DMS79 treated with DMSO at 0.1 percent for 48 hours (cell line): ENCODE data around the gene STAT3.
A peak's percentile ranks its signal among the peaks of the same experiment; 100 is the strongest.
"Not testable (repeated sequence)": the region's sequence is repeated elsewhere in the genome, so short reads cannot be mapped to it uniquely, and the experiment has no call there.

Experiments used
- DNase-seq: peaks from one replicate; lab custom pipeline; 2025; lab: John Stamatoyannopoulos, UW

STAT3 gene

GRCh38 chr17:42348104-42348503 is 40.1 kb downstream of the STAT3 start:
- DNase-seq, result no peak

DNA sequence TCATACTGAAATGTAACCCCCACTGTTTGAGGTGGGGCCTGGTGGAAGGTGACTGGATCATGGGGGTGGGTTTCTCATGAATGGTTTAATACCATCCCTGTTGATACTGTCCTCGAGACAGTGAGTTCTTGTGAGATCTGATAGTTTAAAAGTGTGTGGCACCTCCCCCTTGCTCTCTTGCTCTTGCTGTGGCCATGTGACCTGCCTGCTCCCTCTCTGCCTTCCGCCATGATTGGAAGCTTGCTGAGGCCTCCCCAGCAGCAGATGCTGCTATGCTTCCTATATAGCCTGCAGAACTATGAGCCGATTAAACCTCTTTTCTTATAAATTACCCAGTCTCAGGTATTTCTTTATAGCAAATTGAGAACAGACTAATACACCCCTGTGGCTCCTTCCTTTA is 40.6 kb downstream of the STAT3 start:
- no peak for DNase-seq

DNA sequence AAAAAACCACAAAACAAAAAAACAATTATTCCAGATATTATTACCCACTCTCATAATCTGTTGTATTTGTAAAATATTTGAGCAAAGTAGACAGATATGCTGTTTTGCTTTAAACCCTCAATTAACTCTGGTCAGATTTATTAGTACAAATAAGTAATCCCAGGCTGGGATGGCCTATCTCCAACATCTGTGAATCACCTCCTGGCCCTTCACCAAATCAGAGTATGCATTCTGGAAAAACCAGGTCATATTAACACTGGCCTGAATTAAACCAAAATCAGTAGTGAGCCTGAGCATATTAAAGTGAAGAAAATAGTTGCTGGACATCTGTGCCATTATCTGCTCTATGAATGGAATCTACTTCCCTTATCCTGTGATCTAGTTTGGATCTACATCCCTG is 41.0 kb downstream of the STAT3 start:
- no peak for DNase-seq

- DNase-seq, result no peak
Observed at GRCh38 chr17:42346481-42346880, 41.8 kb downstream of the STAT3 start.

DNA sequence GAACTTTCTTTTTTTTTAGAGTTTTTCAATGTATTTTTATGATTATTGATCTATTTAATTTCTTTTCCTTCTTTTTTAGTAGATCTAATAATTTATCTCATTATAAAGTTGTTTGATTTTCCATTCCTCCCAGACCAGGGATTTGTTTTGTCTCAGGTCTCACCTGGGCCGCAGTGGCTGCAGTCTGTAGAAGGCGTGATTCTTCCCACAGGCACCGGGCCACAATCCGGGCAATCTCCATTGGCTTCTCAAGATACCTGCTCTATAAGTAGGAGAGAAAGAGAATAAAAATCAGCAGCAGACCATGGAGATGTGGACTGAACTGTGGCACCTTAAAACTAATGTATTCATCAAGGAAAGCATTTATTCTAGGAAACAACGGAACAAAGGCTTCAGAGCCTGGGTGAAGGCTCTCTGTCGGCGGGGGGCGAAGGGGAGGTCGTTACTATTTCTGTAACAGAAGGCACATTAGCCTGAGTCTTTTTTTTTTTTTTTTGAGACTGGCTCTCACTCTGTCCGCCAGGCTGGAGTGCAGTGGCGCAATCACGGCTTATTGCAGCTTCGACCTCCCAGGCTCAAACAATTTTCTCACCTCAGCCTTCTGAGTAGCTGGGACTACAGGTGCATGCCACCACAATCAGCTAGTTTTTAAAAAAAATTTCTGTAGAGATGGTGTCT is 42.7 kb downstream of the STAT3 start:
- DNase-seq, result no peak

DNA sequence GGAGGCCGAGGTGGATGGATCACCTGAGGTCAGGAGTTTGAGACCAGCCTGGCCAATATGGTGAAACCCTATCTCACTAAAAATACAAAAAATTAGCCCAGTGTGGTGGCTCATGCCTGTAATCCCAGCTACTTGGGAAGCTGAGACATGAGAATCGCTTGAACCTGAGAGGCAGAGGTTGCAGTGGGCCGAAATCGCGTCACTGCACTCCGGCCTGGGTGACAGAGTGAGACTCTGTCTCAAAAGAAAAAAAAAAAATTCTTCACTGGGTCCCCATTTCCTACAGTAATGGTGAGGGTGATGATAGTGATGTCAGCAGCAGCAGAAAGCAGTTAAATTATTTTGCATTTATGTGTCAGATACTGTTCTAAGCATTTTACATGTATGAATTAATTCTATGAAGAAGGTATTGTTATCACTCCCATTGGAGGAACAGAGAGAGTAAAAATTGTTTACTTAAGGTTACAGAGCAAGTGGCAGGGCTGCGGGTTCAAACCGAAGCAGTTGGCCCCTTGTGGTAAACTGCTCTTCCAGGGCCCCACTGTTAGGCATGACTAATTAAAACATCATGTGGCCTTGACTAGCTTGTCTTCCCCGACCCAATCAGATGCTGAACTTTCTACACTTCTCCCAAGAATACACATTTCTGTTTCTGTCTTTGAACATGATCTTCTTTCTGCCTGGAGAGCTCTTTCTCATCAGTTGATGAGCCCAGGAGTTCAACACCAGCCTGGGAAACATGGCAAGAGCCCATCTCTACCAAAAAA is 45.8 kb downstream of the STAT3 start:
- no peak for DNase-seq

DNA sequence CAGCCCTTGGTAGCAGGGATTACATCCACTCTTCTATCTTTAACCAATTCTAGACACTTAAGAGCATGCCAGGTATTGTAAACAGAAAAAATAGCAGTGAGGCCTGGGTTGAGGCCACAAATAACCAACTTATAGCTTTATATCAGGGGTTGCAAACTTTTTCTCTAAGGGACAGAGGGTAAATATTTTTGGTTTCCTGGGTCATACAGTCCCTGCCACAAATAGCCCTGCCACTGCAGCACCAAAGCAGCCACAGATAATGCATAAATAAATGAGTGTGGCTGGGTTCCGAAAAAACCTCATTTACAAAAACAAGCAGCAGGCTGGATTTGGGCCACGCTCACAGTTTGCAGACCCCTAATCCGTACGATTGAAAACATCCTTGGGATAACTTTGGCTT is 46.7 kb downstream of the STAT3 start:
- DNase-seq, result no peak

DNA sequence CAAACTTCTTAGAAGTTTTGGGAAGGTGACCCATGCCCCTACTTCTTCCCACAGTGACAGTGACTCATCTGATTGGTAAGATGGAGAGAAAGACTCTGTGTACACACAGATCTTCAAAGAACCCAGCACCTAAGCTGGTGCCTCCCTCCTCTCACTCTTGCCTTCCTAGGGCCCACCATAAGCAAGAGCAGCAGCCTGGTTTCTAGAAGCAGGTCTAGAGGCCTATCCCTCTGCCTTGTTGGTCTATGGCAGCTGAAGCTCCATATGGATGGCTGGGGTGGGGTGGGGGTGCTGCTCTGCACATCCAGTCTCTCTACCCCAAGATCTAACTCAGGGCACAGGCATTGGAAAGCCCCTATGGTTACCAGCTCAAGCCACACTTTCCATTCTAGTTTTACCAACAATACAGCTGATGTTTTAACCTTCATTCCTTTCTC is 47.5 kb downstream of the STAT3 start:
- DNase-seq, result no peak

GRCh38 chr17:42339221-42339620 is 49.0 kb downstream of the STAT3 start:
- no peak for DNase-seq

DNA sequence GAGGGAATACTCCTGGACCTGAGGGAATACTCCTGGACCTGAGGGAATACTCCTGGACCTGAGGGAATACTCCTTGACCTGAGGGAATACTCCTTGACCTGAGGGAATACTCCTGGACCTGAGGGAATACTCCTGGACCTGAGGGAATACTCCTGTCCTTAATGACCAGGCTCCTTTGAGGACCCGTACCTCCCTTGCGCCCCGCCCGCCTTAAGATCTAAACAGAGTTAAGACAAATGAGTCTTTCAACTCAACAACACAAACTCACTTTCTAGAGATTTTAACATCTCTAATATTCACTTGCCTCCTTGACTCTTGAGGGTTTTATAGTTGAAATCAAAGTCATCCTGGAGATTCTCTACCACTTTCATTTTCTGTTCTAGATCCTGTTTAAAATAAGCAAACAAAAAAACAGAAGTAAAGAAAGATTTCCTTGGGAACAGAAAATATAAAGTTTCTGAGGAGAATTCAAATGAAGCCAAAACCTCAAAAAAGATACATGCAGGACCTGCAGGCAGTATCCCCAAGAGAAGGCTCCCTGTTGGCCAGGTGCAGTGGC is 49.7 kb downstream of the STAT3 start:
- DNase-seq, result no peak

DNA sequence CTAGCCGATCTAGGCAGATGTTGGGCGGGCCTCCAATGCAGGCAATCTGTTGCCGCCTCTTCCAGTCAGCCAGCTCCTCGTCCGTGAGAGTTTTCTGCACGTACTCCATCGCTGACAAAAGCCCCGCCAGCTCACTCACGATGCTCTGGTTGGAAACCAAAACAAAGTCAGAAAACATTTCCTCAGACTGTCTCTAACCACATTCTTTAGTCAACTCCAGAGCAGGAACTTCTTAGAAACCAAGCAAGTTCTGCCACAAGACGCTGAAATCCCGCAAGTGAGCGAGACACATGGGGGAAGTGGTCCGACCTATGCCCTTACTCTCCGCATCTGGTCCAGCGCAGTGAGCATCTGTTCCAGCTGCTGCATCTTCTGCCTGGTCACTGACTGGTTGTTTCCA is 50.8 kb downstream of the STAT3 start:
- DNase-seq, result no peak

DNA sequence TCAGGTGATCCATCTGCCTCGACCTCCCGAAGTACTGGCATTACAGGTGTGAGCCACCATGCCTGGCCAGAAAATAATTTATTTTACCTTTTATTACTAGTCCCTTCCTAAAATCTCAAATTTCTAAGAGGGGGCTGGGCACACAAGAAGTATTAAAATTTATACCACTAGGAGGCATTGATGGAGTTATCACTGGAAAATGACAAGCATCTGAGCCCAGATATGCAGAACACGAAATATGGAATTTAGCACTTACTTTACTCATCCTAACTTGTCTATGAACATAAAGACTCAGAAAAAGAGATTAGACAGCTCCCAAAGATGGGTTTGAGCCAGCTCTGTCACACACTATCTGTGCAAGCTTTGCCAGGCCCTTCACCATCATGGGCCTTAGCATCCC is 53.6 kb downstream of the STAT3 start:
- no peak for DNase-seq

- DNase-seq, result no peak
Observed at GRCh38 chr17:42333053-42333452, 55.2 kb downstream of the STAT3 start.

- no peak for DNase-seq
Observed at GRCh38 chr17:42329025-42329976, 58.9 kb downstream of the STAT3 start.

DNA sequence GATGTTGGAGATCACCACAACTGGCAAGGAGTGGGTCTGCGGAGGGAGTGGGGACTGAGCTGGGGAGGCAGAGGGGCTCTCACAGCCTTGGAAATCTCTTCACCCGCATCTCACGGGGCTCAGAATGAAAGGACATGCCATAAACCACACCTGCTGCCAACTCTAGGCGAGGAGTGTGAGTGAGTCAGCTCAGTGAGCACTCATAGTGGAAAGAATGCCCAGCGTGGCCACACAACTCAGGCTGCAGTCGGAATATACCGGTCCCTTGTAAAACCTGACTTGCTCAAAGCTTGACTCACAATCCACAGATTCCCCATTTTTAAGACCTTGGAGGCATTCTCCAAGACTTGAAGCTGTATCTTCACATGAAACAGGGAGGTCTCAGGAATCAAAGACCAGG is 63.2 kb downstream of the STAT3 start:
- DNase-seq, result no peak

- DNase-seq, result no peak
Observed at GRCh38 chr17:42323268-42323773, 64.9 kb downstream of the STAT3 start.

GRCh38 chr17:42322382-42323267 is 65.6 kb downstream of the STAT3 start:
- DNase-seq, result peak; percentile 88

DNA sequence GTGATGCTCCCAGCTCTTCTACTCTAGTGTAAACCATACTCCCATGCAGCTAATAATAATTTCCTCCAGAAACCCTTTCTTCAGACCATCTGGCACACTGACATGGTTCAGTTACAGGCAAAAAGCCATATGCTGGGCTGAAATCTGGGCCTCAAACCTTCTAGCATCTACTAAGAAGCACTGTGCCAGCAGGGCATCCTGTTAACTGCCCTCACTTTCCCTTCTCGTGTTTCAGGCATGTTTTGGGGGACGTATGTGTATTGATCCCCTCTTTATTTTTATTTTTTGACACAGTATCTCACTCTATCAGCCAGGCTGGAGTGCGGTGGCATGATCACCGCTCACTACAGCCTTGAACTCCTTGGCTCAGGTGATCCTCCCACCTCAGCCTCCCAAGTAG is 66.7 kb downstream of the STAT3 start:
- no peak for DNase-seq

DNA sequence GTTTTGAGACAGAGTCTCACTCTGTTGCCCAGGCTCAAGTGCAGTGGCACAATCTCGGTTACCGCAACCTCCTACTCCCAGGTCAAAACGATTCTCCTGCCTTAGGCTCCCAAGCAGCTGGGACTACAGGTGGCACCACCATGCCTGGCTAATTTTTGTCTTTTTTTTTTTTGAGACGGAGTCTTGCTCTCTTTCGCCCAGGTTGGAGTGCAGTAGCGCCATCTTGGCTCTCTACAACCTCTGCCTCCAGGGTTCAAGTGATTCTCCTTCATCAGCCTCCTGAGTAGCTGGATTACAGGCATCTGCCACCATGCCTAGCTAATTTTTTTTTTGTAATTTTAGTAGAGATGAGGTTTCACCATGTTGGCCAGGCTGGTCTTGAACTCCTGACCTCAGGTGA is 70.3 kb downstream of the STAT3 start:
- DNase-seq, result not testable (repeated sequence)

- DNase-seq, result no peak
Observed at GRCh38 chr17:42317266-42317845, 70.9 kb downstream of the STAT3 start.

DNA sequence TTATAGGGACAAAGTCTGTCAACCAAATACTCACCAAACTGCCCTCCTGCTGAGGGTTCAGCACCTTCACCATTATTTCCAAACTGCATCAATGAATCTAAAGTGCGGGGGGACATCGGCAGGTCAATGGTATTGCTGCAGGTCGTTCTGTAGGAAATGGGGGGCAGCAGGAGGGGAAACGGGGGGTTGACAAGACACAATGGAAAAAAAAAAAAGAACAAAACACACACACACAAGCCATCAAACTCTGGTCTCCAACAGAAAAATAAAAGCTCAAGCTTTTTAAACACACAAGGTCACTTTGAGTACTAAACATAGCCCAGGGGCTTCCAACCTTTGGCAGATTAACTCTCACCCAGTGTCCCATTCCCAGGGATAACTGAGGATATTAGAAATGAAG is 71.5 kb downstream of the STAT3 start:
- DNase-seq, result no peak
